Sigmoid colon (tissue), 4 donors: Measurements from ENCODE around the gene APCDD1.

ENCODE experiments used
- EP300 ChIP-seq, 4 donors: sonication (generic); formaldehyde crosslinking; IDR thresholded peaks; one replicate each; pipeline ENCODE4 v1.6.1; 2017; ENCODE audit warnings: antibody characterized with exemption in 4 of 4
- POLR2A ChIP-seq, 2 donors: fragments of 450-650 bp; IDR thresholded peaks; one replicate each; pipeline ENCODE4 v1.6.1; 2016; ENCODE audit warnings: antibody characterized with exemption in 2 of 2, mild to moderate bottlenecking in 2 of 2, moderate library complexity in 2 of 2
- TF ChIP-seq, protein P1 (sequence below), 4 experiments: fragments of 450-650 bp in 3 of 4; fragments of 200-600 bp in 1 of 4; IDR thresholded peaks; one replicate each; pipeline ENCODE4 v1.5.1; 2016 to 2019; ENCODE audit warnings: antibody characterized with exemption in 4 of 4, mild to moderate bottlenecking in 3 of 4, moderate library complexity in 2 of 4

DNA sequence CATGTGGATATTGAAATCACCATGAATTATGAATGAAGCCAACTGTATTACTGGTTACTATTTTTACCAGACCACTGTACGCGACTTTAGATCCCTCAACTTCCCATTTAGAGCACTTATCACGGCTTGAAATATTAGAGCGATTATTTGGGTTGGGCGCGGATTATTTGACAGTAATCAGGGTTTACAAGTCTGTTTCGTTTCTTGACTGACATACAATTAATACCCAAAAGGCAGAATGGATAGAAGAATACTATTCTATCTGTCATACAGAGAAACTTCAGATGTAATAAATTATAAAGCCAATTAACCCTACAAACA is 70.9 kb downstream of the APCDD1 start:
- TF ChIP-seq, protein P1, sequence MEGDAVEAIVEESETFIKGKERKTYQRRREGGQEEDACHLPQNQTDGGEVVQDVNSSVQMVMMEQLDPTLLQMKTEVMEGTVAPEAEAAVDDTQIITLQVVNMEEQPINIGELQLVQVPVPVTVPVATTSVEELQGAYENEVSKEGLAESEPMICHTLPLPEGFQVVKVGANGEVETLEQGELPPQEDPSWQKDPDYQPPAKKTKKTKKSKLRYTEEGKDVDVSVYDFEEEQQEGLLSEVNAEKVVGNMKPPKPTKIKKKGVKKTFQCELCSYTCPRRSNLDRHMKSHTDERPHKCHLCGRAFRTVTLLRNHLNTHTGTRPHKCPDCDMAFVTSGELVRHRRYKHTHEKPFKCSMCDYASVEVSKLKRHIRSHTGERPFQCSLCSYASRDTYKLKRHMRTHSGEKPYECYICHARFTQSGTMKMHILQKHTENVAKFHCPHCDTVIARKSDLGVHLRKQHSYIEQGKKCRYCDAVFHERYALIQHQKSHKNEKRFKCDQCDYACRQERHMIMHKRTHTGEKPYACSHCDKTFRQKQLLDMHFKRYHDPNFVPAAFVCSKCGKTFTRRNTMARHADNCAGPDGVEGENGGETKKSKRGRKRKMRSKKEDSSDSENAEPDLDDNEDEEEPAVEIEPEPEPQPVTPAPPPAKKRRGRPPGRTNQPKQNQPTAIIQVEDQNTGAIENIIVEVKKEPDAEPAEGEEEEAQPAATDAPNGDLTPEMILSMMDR (IDR thresholded peaks at IDR 0.05): no peak
- no peak for TF ChIP-seq POLR2A (IDR thresholded peaks at IDR 0.05)
- TF ChIP-seq EP300 (IDR thresholded peaks at IDR 0.05): no peak
